Large intestine (tissue), 3 donors: ENCODE data around the gene PIP5K1B. TPM values are rescaled to one million over a fixed set of nuclear protein-coding genes. Genes with fewer than 3 reads are reported as not detected.

Source experiments
- DNase-seq, 2 donors: peaks; one replicate each; pipeline versions ENCODE4 v3.0.0 to v3.0.0-alpha.2; 2013
- H3K27ac ChIP-seq: one replicate; pipeline ENCODE4 v1.5.1; 2013; ENCODE audit warnings: low read length
- H3K27me3 ChIP-seq: 2 replicates; pipeline ENCODE4 v1.6.1; 2013; ENCODE audit warnings: low read length; ENCODE audit not compliant: control insufficient read depth, insufficient read depth
- H3K36me3 ChIP-seq: 2 replicates; pipeline ENCODE4 v1.6.1; 2013; ENCODE audit warnings: low read length; ENCODE audit not compliant: control insufficient read depth, insufficient read depth
- H3K4me1 ChIP-seq: one replicate; pipeline ENCODE4 v1.6.1; 2013; ENCODE audit warnings: low read length; ENCODE audit not compliant: control insufficient read depth, insufficient read depth
- H3K4me3 ChIP-seq: one replicate; pipeline ENCODE4 v1.5.1; 2013; ENCODE audit warnings: low read length
- H3K9me3 ChIP-seq: one replicate; pipeline ENCODE4 v1.6.1; 2013; ENCODE audit warnings: mild to moderate bottlenecking, low read depth, low read length, moderate library complexity; ENCODE audit not compliant: control insufficient read depth
- WGBS: methylation state at CpG from one replicate; pipeline ENCODE4 v1.1.5; 2013; ENCODE audit warnings: low lambda C conversion rate; ENCODE audit not compliant: insufficient coverage; 5-methylcytosine and 5-hydroxymethylcytosine counted together
- polyA plus RNA-seq: library from polyadenylated mRNA; unstranded; fragments of 120-200 nt; gene quantifications from one replicate; pipeline ENCODE4 v1.2.1, GENCODE V29; 2013

PIP5K1B gene
- polyA plus RNA-seq, 1 donor: 57.9 TPM

- 71% methylated on average over 1 of the region's 6 CpGs for WGBS
- no peak overlapping the region for H3K4me3 ChIP-seq
These were observed 220.1 kb downstream of the PIP5K1B start for GRCh38 chr9:68925175-68925574.

GRCh38 chr9:68927165-68927564 lies 222.1 kb downstream of the PIP5K1B start:
- H3K4me3 ChIP-seq: no peak overlapping the region
- 100% methylated on average over 1 of the region's 2 CpGs for WGBS

More at GRCh38 chr9:68925175-68925574, 220.1 kb downstream of the PIP5K1B start:
- no peak for DNase-seq
- H3K4me1 ChIP-seq: no peaks in the 10 kb centered on the region
- H3K9me3 ChIP-seq: no peaks in the 10 kb centered on the region
- H3K27ac ChIP-seq: no peak overlapping the region
- no peaks in the 10 kb centered on the region for H3K27me3 ChIP-seq
- peaks cover 21% of the 10 kb centered on the region for H3K36me3 ChIP-seq

GRCh38 chr9:68931821-68932220 lies 226.8 kb downstream of the PIP5K1B start:
- H3K4me1 ChIP-seq: no peaks in the 10 kb centered on the region
- H3K27me3 ChIP-seq: no peaks in the 10 kb centered on the region
- H3K36me3 ChIP-seq: peaks cover 23% of the 10 kb centered on the region
- DNase-seq: no peak
- no peaks in the 10 kb centered on the region for H3K9me3 ChIP-seq
- H3K27ac ChIP-seq: no peak overlapping the region
- WGBS: 82% methylated on average over 2 of the region's 6 CpGs
- H3K4me3 ChIP-seq: no peak overlapping the region

More at GRCh38 chr9:68927165-68927564, 222.1 kb downstream of the PIP5K1B start:
- no peaks in the 10 kb centered on the region for H3K9me3 ChIP-seq
- no peaks in the 10 kb centered on the region for H3K4me1 ChIP-seq
- H3K27me3 ChIP-seq: no peaks in the 10 kb centered on the region
- H3K36me3 ChIP-seq: peaks cover 17% of the 10 kb centered on the region
- DNase-seq: no peak
- no peak overlapping the region for H3K27ac ChIP-seq

- H3K36me3 ChIP-seq: peaks cover 23% of the 10 kb centered on the region
- H3K4me3 ChIP-seq: no peak overlapping the region
- no peaks in the 10 kb centered on the region for H3K9me3 ChIP-seq
- no peaks in the 10 kb centered on the region for H3K4me1 ChIP-seq
- no peaks in the 10 kb centered on the region for H3K27me3 ChIP-seq
- DNase-seq: no peak
- H3K27ac ChIP-seq: no peak overlapping the region
- no CpG with 5 or more reads among the region's 1 CpG for WGBS
These were observed 227.4 kb downstream of the PIP5K1B start for GRCh38 chr9:68932458-68932857.

- no peak for DNase-seq
- H3K27ac ChIP-seq: no peak overlapping the region
These were observed 228.6 kb downstream of the PIP5K1B start for GRCh38 chr9:68933434-68934328.

GRCh38 chr9:68934329-68934644 lies 229.2 kb downstream of the PIP5K1B start:
- H3K4me1 ChIP-seq: no peaks in the 10 kb centered on the region
- no peak for DNase-seq
- no peaks in the 10 kb centered on the region for H3K27me3 ChIP-seq
- H3K4me3 ChIP-seq: no peak overlapping the region
- no CpG with 5 or more reads among the region's 1 CpG for WGBS
- H3K9me3 ChIP-seq: no peaks in the 10 kb centered on the region
- peaks cover 29% of the 10 kb centered on the region for H3K36me3 ChIP-seq
- no peak overlapping the region for H3K27ac ChIP-seq

More at GRCh38 chr9:68933434-68934328, 228.6 kb downstream of the PIP5K1B start:
- Histone ChIP-seq H3K4me1 (no peaks in the 10 kb centered on the region), H3K36me3 (peaks cover 26% of the 10 kb centered on the region), H3K9me3 (no peaks in the 10 kb centered on the region), H3K27me3 (no peaks in the 10 kb centered on the region), H3K4me3 (no peak overlapping the region)
- WGBS: 80% methylated on average over 1 of the region's 4 CpGs

- 80% methylated on average over 1 of the region's 6 CpGs for WGBS
- Histone ChIP-seq H3K4me1 (no peaks in the 10 kb centered on the region), H3K27ac (no peak overlapping the region), H3K36me3 (peaks cover 34% of the 10 kb centered on the region), H3K4me3 (no peak overlapping the region), H3K9me3 (no peaks in the 10 kb centered on the region), H3K27me3 (no peaks in the 10 kb centered on the region)
- no peak for DNase-seq
These were observed 235.5 kb downstream of the PIP5K1B start for GRCh38 chr9:68940573-68940972.

GRCh38 chr9:68941780-68942459 lies 236.9 kb downstream of the PIP5K1B start:
- Histone ChIP-seq H3K36me3 (peaks cover 31% of the 10 kb centered on the region), H3K4me3 (no peak overlapping the region), H3K9me3 (no peaks in the 10 kb centered on the region), H3K27ac (no peak overlapping the region), H3K27me3 (no peaks in the 10 kb centered on the region), H3K4me1 (no peaks in the 10 kb centered on the region)
- no peak for DNase-seq
- 100% methylated on average over 1 of the region's 7 CpGs for WGBS

GRCh38 chr9:68942790-68943189 lies 237.8 kb downstream of the PIP5K1B start:
- peaks cover 35% of the 10 kb centered on the region for H3K36me3 ChIP-seq
- no peak overlapping the region for H3K4me3 ChIP-seq
- no peak overlapping the region for H3K27ac ChIP-seq
- H3K4me1 ChIP-seq: no peaks in the 10 kb centered on the region
- no peaks in the 10 kb centered on the region for H3K27me3 ChIP-seq
- WGBS: no CpG with 5 or more reads among the region's 3 CpGs
- no peak for DNase-seq
- no peaks in the 10 kb centered on the region for H3K9me3 ChIP-seq

GRCh38 chr9:68947015-68947414 lies 242.0 kb downstream of the PIP5K1B start:
- DNase-seq: no peak
- H3K27ac ChIP-seq: no peak overlapping the region
- H3K36me3 ChIP-seq: peaks cover 19% of the 10 kb centered on the region
- H3K9me3 ChIP-seq: no peaks in the 10 kb centered on the region
- no CpG with 5 or more reads among the region's 4 CpGs for WGBS
- no peaks in the 10 kb centered on the region for H3K27me3 ChIP-seq
- no peaks in the 10 kb centered on the region for H3K4me1 ChIP-seq
- no peak overlapping the region for H3K4me3 ChIP-seq
